ENCODE data around the gene FOCAD. TPM values are rescaled to one million over a fixed set of nuclear protein-coding genes. Genes with fewer than 3 reads are reported as not detected.

Gene FOCAD
- total RNA-seq, 2 donors from 2014 or later = 29.4 to 29.6 TPM

DNA sequence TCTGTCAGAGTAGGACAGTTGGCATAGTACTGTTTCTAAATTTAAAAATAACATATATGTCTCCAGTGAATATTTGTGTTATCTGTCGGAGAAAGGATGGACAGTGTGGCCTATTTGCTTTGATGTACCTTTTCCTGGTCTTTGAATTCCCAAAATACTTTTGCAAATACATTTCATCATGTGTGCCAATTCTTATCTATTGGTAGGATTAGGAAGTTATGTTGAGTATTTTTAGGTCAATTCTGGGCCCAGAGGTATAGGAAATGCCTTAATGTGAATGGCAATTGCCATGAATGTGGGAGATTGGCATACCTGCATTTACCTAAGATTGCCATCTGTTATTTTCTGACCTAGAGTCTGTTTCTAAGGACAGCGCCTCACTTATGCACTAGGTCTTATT lies 5.8 kb downstream of the FOCAD start:
- DNase-seq = no peak
- Mint-ChIP-seq H3K27ac (no peak overlapping the region), H3K36me3 (ENCODE audit: insufficient read depth in 2 of 2) (peaks cover 0 to 3% of the 10 kb centered on the region in 2 donors), H3K4me1 (ENCODE audit: low read depth) (peaks cover 25% of the 10 kb centered on the region), H3K4me3 (no peak overlapping the region), H3K27me3 (ENCODE audit: low read depth) (no peaks in the 10 kb centered on the region), H3K9me3 (no peaks in the 10 kb centered on the region)
- no peak for ATAC-seq (replicated peaks in 1 of 2)

DNA sequence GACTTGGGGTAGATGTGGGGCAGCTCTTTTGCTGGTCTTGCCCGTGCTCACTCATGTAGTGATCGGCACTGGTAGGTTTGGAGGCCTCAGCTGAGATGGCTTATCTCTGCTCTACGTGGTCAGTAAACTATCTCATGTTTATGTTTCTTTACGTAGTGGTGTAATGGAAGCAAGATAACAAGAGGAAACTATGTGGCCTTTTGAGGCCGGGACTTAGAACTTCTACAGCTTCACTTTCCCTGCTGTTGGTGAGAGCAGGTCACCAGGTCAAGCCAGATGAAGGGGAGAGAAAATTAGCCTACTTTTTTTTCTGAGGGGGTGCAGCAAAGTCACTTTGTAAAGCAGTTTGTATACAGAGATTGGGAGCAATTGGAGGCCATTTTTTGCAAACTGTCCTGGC lies 8.5 kb downstream of the FOCAD start:
- Mint-ChIP-seq H3K4me3 (no peak overlapping the region), H3K9me3 (no peaks in the 10 kb centered on the region), H3K27me3 (ENCODE audit: low read depth) (no peaks in the 10 kb centered on the region), H3K4me1 (ENCODE audit: low read depth) (peaks cover 5% of the 10 kb centered on the region), H3K36me3 (ENCODE audit: insufficient read depth in 2 of 2) (peaks cover 0 to 3% of the 10 kb centered on the region in 2 donors), H3K27ac (no peak overlapping the region)
- DNase-seq = no peak
- ATAC-seq (replicated peaks in 1 of 2) = no peak

DNA sequence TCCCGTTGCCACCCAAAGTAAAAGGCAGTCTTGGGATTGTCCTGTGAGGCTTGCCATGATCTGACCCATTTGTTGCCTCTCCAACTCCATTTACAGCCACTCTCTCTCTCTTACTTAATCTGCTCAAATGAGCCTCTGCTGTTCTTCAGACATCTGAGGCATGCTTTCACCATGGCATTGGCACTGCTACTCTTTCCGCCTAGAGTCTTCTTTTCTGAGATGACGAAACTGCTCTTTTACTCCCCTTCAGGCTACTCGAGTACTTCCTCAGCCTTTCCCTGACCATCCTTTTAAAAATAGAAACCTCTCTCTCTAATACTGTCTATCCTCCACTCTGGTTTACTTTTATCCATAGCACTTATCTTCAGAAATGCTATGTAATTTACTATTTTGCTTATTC lies 9.0 kb downstream of the FOCAD start:
- Mint-ChIP-seq H3K4me1 (ENCODE audit: low read depth) (peaks cover 5% of the 10 kb centered on the region), H3K36me3 (ENCODE audit: insufficient read depth in 2 of 2) (peaks cover 0 to 3% of the 10 kb centered on the region in 2 donors), H3K27ac (no peak overlapping the region), H3K27me3 (ENCODE audit: low read depth) (no peaks in the 10 kb centered on the region), H3K9me3 (no peaks in the 10 kb centered on the region), H3K4me3 (no peak overlapping the region)
- DNase-seq (no peak), ATAC-seq (replicated peaks in 1 of 2) (no peak)

DNA sequence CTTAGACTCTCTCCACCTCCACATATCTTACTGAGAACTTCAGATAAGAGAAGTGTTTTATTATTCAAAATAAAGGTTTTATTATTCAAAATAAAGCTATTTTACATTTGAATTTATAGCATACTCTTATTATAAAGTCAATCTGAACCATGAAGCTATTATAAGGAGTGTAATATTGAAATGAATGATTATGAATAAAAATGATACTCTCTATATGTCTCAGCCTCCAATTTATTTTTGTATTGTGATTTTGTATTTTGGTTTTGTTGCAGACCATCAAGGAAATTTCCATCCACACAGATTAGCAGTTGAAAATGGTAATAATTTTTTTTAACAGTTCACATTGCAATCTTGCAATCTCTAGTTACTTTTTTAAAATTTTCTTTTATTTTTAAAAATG lies 10.2 kb downstream of the FOCAD start:
- H3K9me3 Mint-ChIP-seq = no peaks in the 10 kb centered on the region
- no peaks in the 10 kb centered on the region for H3K27me3 Mint-ChIP-seq (ENCODE audit: low read depth)
- no peak for ATAC-seq (replicated peaks in 1 of 2)
- peaks cover 12% of the 10 kb centered on the region for H3K4me1 Mint-ChIP-seq (ENCODE audit: low read depth)
- H3K36me3 Mint-ChIP-seq (ENCODE audit: insufficient read depth in 2 of 2) = peaks cover 0 to 3% of the 10 kb centered on the region in 2 donors
- DNase-seq = no peak
- H3K4me3 Mint-ChIP-seq = no peak overlapping the region
- H3K27ac Mint-ChIP-seq = no peak overlapping the region

DNA sequence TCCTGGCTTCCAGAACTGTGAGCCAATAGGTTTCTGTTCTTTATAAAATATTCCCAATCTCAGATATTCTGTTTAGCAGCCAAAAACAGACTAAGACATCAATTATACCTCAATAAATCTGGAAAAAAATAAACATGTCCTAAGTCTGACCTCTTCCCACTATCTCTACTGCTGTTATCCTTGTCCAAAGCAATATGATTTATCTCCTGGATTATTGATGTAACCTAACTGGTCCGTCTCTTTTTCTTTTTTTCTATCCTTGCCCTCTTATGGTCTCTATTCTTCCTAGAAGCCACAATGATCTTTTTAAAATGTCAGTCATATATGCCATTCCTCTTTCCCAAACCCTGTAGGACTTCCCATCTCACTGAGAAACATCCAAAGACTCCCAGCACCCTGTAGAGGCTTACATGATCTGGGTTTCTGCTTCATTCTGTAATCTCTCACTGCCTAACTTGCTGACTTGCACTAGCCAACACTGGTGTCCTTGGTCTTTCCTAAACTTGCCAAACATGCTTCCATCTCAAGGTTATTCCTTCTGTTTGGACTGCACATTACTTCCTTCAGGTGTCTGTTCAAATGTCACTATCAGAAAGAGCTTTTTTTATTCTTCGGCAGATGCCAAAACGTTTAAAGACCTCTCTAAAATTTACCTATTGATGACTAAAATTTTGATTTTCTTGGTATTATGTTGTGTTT lies 13.1 kb downstream of the FOCAD start:
- Mint-ChIP-seq H3K9me3 (no peaks in the 10 kb centered on the region), H3K27ac (no peak overlapping the region), H3K36me3 (ENCODE audit: insufficient read depth in 2 of 2) (peaks cover 0 to 3% of the 10 kb centered on the region in 2 donors), H3K27me3 (ENCODE audit: low read depth) (no peaks in the 10 kb centered on the region), H3K4me1 (ENCODE audit: low read depth) (peaks cover 14% of the 10 kb centered on the region), H3K4me3 (no peak overlapping the region)
- no peak for ATAC-seq (replicated peaks in 1 of 2)
- DNase-seq = no peak

DNA sequence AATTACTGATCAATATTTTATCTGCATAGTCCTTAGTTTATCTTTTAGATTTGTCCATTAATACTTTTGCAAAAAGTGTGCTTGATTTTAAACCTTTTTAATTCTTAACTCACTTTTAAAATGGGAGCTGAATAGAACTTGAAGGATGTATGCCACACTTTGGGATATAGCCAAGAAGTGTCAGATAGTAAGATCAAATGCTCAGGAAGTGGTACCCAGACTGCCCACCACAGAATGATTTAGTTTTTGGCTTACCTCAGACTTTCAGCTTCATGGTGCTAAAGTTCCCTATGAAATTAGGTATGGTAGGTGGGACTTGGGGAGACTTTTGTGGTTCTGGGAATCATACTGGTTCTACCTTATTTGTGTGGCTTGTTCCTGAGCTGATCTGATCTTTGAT lies 14.7 kb downstream of the FOCAD start:
- no peaks in the 10 kb centered on the region for H3K27me3 Mint-ChIP-seq (ENCODE audit: low read depth)
- DNase-seq (no peak), ATAC-seq (replicated peaks in 1 of 2) (no peak)
- no peak overlapping the region for H3K4me3 Mint-ChIP-seq
- peaks cover 12% of the 10 kb centered on the region for H3K4me1 Mint-ChIP-seq (ENCODE audit: low read depth)
- no peaks in the 10 kb centered on the region for H3K9me3 Mint-ChIP-seq
- no peaks in the 10 kb centered on the region for H3K36me3 Mint-ChIP-seq (ENCODE audit: insufficient read depth in 2 of 2)
- H3K27ac Mint-ChIP-seq = no peak overlapping the region

DNA sequence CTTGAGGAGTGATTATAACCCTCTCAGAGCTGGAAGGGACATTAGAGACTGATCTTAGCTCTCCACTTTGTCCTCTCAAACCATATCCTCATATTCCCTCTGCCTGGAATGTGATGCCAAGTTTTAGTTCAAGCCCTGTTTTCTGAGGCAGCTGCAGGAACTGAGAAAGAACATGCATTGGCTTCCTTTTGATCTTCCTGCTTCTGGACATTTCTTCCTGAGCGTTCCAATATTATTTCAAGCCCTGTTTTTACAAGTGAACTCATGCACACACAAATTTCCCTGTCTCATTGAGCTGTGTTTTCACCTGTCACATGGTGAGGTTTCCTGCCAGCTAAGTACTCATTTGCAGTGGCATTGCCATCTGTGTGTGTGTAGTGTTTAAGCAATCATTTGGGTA lies 17.0 kb downstream of the FOCAD start:
- peaks cover 8% of the 10 kb centered on the region for H3K4me1 Mint-ChIP-seq (ENCODE audit: low read depth)
- H3K9me3 Mint-ChIP-seq = no peaks in the 10 kb centered on the region
- H3K27me3 Mint-ChIP-seq (ENCODE audit: low read depth) = no peaks in the 10 kb centered on the region
- no peaks in the 10 kb centered on the region for H3K36me3 Mint-ChIP-seq (ENCODE audit: insufficient read depth in 2 of 2)
- H3K27ac Mint-ChIP-seq = no peak overlapping the region
- H3K4me3 Mint-ChIP-seq = no peak overlapping the region
- DNase-seq (no peak), ATAC-seq (replicated peaks in 1 of 2) (no peak)

DNA sequence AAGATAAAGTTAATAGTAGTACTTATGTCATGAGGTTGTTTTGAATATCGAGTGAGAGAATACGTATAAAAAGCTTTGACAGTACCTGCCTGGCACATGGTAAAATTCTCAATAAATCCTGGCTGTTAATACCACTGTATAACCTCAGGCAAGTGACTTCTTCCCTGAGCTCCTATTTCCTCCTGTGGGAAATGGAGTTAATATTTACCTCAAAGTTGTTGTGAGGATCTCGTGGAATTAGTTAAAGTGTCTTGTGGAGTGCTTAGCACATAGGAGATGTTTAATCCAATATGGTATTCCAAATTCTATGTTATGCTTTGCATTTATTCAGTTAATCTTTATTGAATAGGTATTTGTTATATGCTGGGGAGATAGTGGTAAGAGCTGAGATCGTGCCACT lies 18.5 kb downstream of the FOCAD start:
- Mint-ChIP-seq H3K36me3 (ENCODE audit: insufficient read depth in 2 of 2) (no peaks in the 10 kb centered on the region), H3K9me3 (no peaks in the 10 kb centered on the region), H3K4me1 (ENCODE audit: low read depth) (peaks cover 8% of the 10 kb centered on the region), H3K4me3 (no peak overlapping the region), H3K27ac (no peak overlapping the region), H3K27me3 (ENCODE audit: low read depth) (no peaks in the 10 kb centered on the region)
- ATAC-seq (replicated peaks in 1 of 2) (no peak), DNase-seq (no peak)

DNA sequence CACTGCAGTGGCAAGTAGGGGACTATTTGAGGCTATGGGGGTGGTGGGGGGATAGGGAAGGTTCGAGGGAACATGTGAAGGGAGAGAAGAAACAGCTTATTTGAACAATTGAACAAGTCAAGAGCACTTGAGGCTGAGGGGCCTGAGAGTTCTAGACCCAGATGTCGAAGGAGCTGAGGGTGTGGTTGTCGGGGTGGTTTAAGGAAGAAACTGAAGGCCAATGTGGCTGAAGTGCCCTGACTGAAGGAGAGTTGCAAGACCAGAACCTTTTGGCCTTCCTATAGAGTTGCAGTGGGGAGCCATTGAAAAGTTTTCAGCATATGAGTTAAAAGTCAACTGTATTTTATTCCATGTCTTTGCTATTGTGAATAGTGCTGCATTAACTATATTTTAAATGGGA lies 19.1 kb downstream of the FOCAD start:
- Mint-ChIP-seq H3K27ac (no peak overlapping the region), H3K9me3 (no peaks in the 10 kb centered on the region), H3K36me3 (ENCODE audit: insufficient read depth in 2 of 2) (no peaks in the 10 kb centered on the region), H3K27me3 (ENCODE audit: low read depth) (no peaks in the 10 kb centered on the region), H3K4me1 (ENCODE audit: low read depth) (peaks cover 8% of the 10 kb centered on the region), H3K4me3 (no peak overlapping the region)
- ATAC-seq (replicated peaks in 1 of 2) (no peak), DNase-seq (no peak)

DNA sequence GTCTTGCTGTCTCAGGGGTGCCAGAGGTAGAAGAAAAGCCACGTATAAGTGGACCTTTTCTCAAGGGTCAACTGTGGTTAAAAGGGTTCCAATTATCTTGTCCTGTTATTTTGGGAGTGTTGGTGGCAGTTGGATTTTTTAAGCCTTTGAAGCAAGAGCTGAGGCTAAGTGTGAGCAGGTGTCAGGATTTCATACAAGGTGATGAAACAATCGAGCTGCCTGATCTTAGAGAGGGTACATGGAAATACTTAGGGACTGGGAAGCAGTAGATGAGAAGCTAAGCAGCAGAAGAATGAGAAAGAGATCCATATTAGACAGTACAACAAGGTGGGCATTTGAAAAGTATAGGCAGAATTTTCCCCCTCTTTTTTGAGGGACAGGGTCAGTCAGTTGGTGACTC lies 23.6 kb downstream of the FOCAD start:
- DNase-seq = no peak
- no peaks in the 10 kb centered on the region for H3K4me1 Mint-ChIP-seq (ENCODE audit: low read depth)
- ATAC-seq (replicated peaks in 1 of 2) = no peak
- no peaks in the 10 kb centered on the region for H3K9me3 Mint-ChIP-seq
- no peak overlapping the region for H3K27ac Mint-ChIP-seq
- no peaks in the 10 kb centered on the region for H3K27me3 Mint-ChIP-seq (ENCODE audit: low read depth)
- H3K4me3 Mint-ChIP-seq = no peak overlapping the region
- no peaks in the 10 kb centered on the region for H3K36me3 Mint-ChIP-seq (ENCODE audit: insufficient read depth in 2 of 2)

DNA sequence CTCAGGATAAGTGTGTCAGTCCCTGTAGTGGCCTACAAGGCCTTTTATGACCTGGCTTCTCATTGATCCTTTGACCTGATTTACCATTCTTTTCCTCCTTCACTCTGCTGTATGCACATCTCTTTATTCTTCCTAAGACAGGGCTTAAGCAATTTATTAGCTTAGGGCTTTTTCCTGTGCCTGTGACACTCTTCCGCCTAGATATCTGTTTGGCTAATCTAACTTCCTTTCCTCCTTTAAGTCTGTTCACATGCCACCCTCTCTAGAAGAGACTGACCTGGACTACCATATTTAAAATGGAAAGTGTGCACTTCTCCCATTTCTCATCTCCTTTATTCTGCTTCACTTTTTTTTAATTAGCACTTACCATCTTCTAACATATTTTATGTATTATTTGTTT lies 29.1 kb downstream of the FOCAD start:
- no peak for ATAC-seq (replicated peaks in 1 of 2)
- Mint-ChIP-seq H3K4me1 (ENCODE audit: low read depth) (peaks cover 5% of the 10 kb centered on the region), H3K9me3 (no peaks in the 10 kb centered on the region), H3K27ac (no peak overlapping the region), H3K36me3 (ENCODE audit: insufficient read depth in 2 of 2) (no peaks in the 10 kb centered on the region), H3K27me3 (ENCODE audit: low read depth) (no peaks in the 10 kb centered on the region), H3K4me3 (no peak overlapping the region)
- no peak for DNase-seq

DNA sequence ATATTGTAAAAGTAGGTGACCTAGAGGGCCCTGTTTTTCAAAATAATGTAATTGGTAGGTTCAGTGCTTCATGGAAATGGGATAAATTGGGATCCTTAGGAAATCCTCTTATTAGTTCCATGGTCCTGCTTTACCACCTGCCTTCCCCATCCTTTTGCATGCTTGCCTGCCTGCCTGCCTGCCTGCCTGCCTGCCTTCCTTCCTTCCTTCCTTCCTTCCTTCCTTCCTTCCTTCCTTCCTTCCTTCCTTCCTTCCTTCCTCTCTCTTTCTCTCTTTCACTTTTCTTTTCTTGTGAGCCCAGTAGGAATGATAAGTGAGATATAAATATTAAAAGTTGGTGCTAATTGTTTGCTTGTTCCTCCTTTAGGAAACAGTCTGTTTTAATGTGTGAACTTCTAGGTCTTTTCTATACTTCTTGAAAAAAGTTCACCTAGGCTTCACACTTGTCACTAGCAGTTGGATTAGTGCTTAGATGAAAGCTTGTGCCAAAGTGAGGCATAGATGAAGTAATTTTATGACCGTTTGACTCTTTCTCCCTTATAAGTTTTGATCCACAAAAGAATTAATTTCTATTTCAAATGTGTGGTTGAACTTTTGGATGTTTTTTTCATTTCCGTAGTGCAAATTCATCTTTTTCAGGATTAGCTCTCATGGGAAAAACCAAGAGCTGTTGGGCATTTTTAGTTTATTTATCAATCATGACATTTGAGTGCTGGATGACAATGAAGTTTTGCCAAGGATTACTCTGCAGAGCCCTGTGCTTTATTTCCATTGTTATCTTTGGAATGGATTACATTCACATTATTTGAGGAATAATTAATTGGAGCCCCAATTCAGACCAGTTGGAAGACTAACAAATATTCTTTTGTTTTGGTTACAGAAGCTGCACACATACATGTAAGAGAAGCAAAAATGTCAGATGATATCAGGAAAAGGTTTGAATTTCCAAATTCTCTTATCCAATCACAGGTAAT lies 30.7 kb downstream of the FOCAD start:
- no peaks in the 10 kb centered on the region for H3K27me3 Mint-ChIP-seq (ENCODE audit: low read depth)
- H3K27ac Mint-ChIP-seq = peak overlapping the region; percentile 52
- no peaks in the 10 kb centered on the region for H3K9me3 Mint-ChIP-seq
- no peak for DNase-seq
- H3K4me3 Mint-ChIP-seq = no peak overlapping the region
- ATAC-seq (replicated peaks in 1 of 2) = no peak
- H3K36me3 Mint-ChIP-seq (ENCODE audit: insufficient read depth in 2 of 2) = no peaks in the 10 kb centered on the region
- H3K4me1 Mint-ChIP-seq (ENCODE audit: low read depth) = peaks cover 5% of the 10 kb centered on the region

DNA sequence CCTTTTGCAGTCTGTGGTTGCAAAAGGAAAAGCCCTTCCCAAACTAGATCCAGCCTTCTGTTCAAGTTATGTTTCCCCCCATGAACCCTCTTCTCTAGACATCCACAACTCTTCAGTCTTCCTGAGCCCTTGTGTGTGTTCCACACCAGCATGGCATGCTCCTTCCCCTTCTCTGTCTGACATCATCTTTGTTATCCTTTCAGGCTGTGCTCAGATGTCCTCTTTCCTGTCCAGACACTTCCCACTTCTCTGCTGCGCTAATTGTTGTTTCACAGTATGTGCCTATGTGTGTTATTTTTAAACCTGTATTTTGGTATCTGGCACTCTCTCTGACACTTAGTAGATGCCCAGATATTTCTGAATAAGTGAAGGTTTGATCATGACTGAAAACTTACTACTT lies 38.2 kb downstream of the FOCAD start:
- DNase-seq (no peak), ATAC-seq (replicated peaks in 1 of 2) (no peak)
- H3K27ac Mint-ChIP-seq = no peak overlapping the region
- peaks cover 0 to 2% of the 10 kb centered on the region in 2 donors for H3K9me3 Mint-ChIP-seq
- H3K36me3 Mint-ChIP-seq (ENCODE audit: insufficient read depth in 2 of 2) = peaks cover 6 to 11% of the 10 kb centered on the region in 2 donors
- H3K27me3 Mint-ChIP-seq (ENCODE audit: low read depth) = no peaks in the 10 kb centered on the region
- H3K4me3 Mint-ChIP-seq = no peak overlapping the region
- H3K4me1 Mint-ChIP-seq (ENCODE audit: low read depth) = peaks cover 22% of the 10 kb centered on the region

All from activated T-cell treated with anti-CD3 and anti-CD28 coated beads, Interleukin-2, amount 50 U/mL, for 72 hours (primary cell).